H1 (cell line): ENCODE measurements around the gene LCLAT1. TPM values are rescaled to one million over a fixed set of nuclear protein-coding genes. Genes with fewer than 3 reads are reported as not detected.

ENCODE experiments used
- CTCF ChIA-PET: fragments of 300-600 bp; sonication (Branson Sonifier 250); formaldehyde crosslinking; loops from one replicate; lab custom pipeline; 2021; ENCODE audit not compliant: partially characterized antibody; lab: Charles Lee
- POLR2A ChIA-PET: fragments of 300-600 bp; sonication (Branson Sonifier 250); formaldehyde crosslinking; loops from one replicate; lab custom pipeline; 2021; ENCODE audit warnings: inconsistent platforms; ENCODE audit not compliant: partially characterized antibody; lab: Charles Lee
- DNase-seq, 2 experiments: peaks; one replicate each; pipeline versions ENCODE4 v3.0.0 to v3.0.0-alpha.2; 2010 to 2022; ENCODE audit warnings: low spot score in 2 of 2, low read depth in 1 of 2, mixed read lengths in 1 of 2
- FAIRE-seq: peaks from 2 replicates; lab custom pipeline; 2011; peaks lifted over from hg19 to GRCh38; lab: Jason Lieb, UNC
- H2AFZ ChIP-seq: 2 replicates; pipeline ENCODE4 v1.8.1; 2012; ENCODE audit warnings: low read length, inconsistent platforms
- H2AK5ac ChIP-seq: 2 replicates; pipeline ENCODE4 v1.6.1; 2013; ENCODE audit warnings: low read depth, low read length
- H2BK120ac ChIP-seq: replicated peaks from 2 replicates; pipeline ENCODE3; 2013; ENCODE audit warnings: low read depth, low read length, inconsistent platforms
- H2BK12ac ChIP-seq: 2 replicates; pipeline ENCODE4 v1.6.1; 2013; ENCODE audit warnings: low read depth, low read length
- H2BK15ac ChIP-seq: 2 replicates; pipeline ENCODE4 v1.6.1; 2013; ENCODE audit warnings: low read length
- H2BK20ac ChIP-seq: 2 replicates; pipeline ENCODE4 v1.6.1; 2013; ENCODE audit warnings: low read length
- H2BK5ac ChIP-seq: 2 replicates; pipeline ENCODE4 v1.6.1; 2013; ENCODE audit warnings: low read depth, low read length
- H3K14ac ChIP-seq: 2 replicates; pipeline ENCODE4 v1.6.1; 2013; ENCODE audit warnings: inconsistent platforms; ENCODE audit not compliant: insufficient read length
- H3K18ac ChIP-seq: 2 replicates; pipeline ENCODE4 v1.6.1; 2013; ENCODE audit warnings: low read length; ENCODE audit errors: extremely low read depth
- H3K23ac ChIP-seq: 2 replicates; pipeline ENCODE4 v1.6.1; 2013; ENCODE audit warnings: inconsistent platforms; ENCODE audit not compliant: insufficient read length
- H3K23me2 ChIP-seq: 2 replicates; pipeline ENCODE4 v1.6.1; 2013; ENCODE audit warnings: low read depth, low read length
- H3K27ac ChIP-seq: 2 replicates; pipeline ENCODE4 v1.6.1; 2011; ENCODE audit warnings: low read depth, low read length, inconsistent platforms
- H3K27me3 ChIP-seq, 4 experiments: replicated peaks in 1 of 4; 1 replicate in 1 of 4; 2 replicates in 3 of 4; pipeline versions ENCODE4 v1.6.1 to v1.8.1; 2011 to 2013; ENCODE audit warnings: low read length in 3 of 4, mild to moderate bottlenecking in 3 of 4, inconsistent platforms in 2 of 4, mixed read lengths in 2 of 4, moderate library complexity in 1 of 4; ENCODE audit not compliant: control insufficient read depth in 3 of 4, insufficient read depth in 3 of 4; ENCODE audit errors: extremely low read depth in 1 of 4
- H3K36me3 ChIP-seq, 4 experiments: 2 replicates each; pipeline versions ENCODE4 v1.6.1 to v1.8.1; 2011 to 2013; ENCODE audit warnings: mild to moderate bottlenecking in 4 of 4, low read length in 3 of 4, moderate library complexity in 2 of 4, control low read depth in 1 of 4, inconsistent platforms in 1 of 4; ENCODE audit not compliant: insufficient read depth in 4 of 4, control insufficient read depth in 2 of 4
- H3K4ac ChIP-seq: replicated peaks from 2 replicates; pipeline ENCODE3; 2013; ENCODE audit warnings: low read length, low read depth, mixed read lengths, inconsistent platforms; ENCODE audit not compliant: insufficient read length
- H3K4me1 ChIP-seq, 4 experiments: replicated peaks in 1 of 4; 1 replicate in 1 of 4; 2 replicates in 3 of 4; pipeline versions ENCODE4 v1.6.1 to v1.8.1; 2011 to 2013; ENCODE audit warnings: low read length in 3 of 4, inconsistent platforms in 2 of 4, mixed read lengths in 1 of 4; ENCODE audit not compliant: insufficient read depth in 4 of 4, control insufficient read depth in 3 of 4
- H3K4me2 ChIP-seq, 2 experiments: 2 replicates each; pipeline versions ENCODE4 v1.6.1 to v1.8.1; 2011 to 2013; ENCODE audit warnings: low read depth in 2 of 2, low read length in 2 of 2, control low read depth in 1 of 2, inconsistent platforms in 1 of 2, mild to moderate bottlenecking in 1 of 2; ENCODE audit not compliant: insufficient read depth in 1 of 2
- H3K4me3 ChIP-seq, 4 experiments: fragments of 200-600, 300-600 bp in 1 of 4; sonication (generic), shearing (Covaris generic), sonication (Bioruptor Twin) in 1 of 4; 2 replicates each; pipeline versions ENCODE4 v1.5.1 to v1.8.1; 2011 to 2016; ENCODE audit warnings: low read length in 4 of 4, low read depth in 3 of 4, control low read depth in 2 of 4, inconsistent platforms in 2 of 4, mild to moderate bottlenecking in 2 of 4, mixed read lengths in 1 of 4, moderate library complexity in 1 of 4; ENCODE audit not compliant: insufficient read depth in 2 of 4; ENCODE audit errors: extremely low read depth in 1 of 4
- H3K56ac ChIP-seq: replicated peaks from 2 replicates; pipeline ENCODE3; 2013; ENCODE audit warnings: low read depth, mild to moderate bottlenecking, mixed read lengths, low read length, inconsistent platforms; ENCODE audit not compliant: insufficient read length
- H3K79me1 ChIP-seq: 2 replicates; pipeline ENCODE4 v1.6.1; 2013; ENCODE audit warnings: low read depth, low read length, control low read depth
- H3K79me2 ChIP-seq, 2 experiments: 2 replicates each; pipeline versions ENCODE4 v1.6.1 to v1.8.1; 2012 to 2013; ENCODE audit warnings: low read length in 2 of 2, mild to moderate bottlenecking in 2 of 2, inconsistent platforms in 1 of 2; ENCODE audit not compliant: insufficient read depth in 2 of 2, control insufficient read depth in 1 of 2
- H3K9ac ChIP-seq, 4 experiments: replicated peaks in 1 of 4; 1 replicate in 1 of 4; 2 replicates in 3 of 4; pipeline versions ENCODE4 v1.6.1 to v1.8.1; 2011 to 2013; ENCODE audit warnings: low read depth in 3 of 4, low read length in 3 of 4, control low read depth in 2 of 4, mild to moderate bottlenecking in 2 of 4, moderate library complexity in 2 of 4, inconsistent platforms in 1 of 4; ENCODE audit errors: extremely low read depth in 1 of 4
- H3K9me3 ChIP-seq, 2 experiments: 2 replicates each; pipeline versions ENCODE4 v1.6.1 to v1.8.1; 2012 to 2013; ENCODE audit warnings: mild to moderate bottlenecking in 2 of 2, moderate library complexity in 2 of 2, control low read depth in 1 of 2, inconsistent platforms in 1 of 2, low read depth in 1 of 2, low read length in 1 of 2, mixed read lengths in 1 of 2; ENCODE audit not compliant: insufficient read depth in 2 of 2
- H4K20me1 ChIP-seq, 2 experiments: replicated peaks in 1 of 2; 2 replicates each; pipeline versions ENCODE3 to v1.8.1; 2011 to 2013; ENCODE audit warnings: inconsistent platforms in 2 of 2, low read length in 2 of 2, mild to moderate bottlenecking in 1 of 2; ENCODE audit not compliant: insufficient read depth in 2 of 2, control insufficient read depth in 1 of 2
- H4K5ac ChIP-seq: 2 replicates; pipeline ENCODE4 v1.6.1; 2013; ENCODE audit warnings: low read length, low read depth, mixed read lengths, inconsistent platforms; ENCODE audit not compliant: insufficient read length
- H4K8ac ChIP-seq: 2 replicates; pipeline ENCODE4 v1.8.0; 2013; ENCODE audit warnings: mild to moderate bottlenecking, moderate library complexity, low read length, inconsistent platforms; ENCODE audit not compliant: insufficient read depth; ENCODE audit errors: extremely low read depth
- H4K91ac ChIP-seq: replicated peaks from 2 replicates; pipeline ENCODE3; 2013; ENCODE audit warnings: low read length, mixed read lengths, inconsistent platforms; ENCODE audit not compliant: insufficient read length
- CBX5 ChIP-seq: fragments of 300-800, 300-1000 bp; sonication (generic); IDR thresholded peaks from 2 replicates; pipeline ENCODE4 v1.7.1; 2016; ENCODE audit warnings: antibody characterized with exemption, low read length, low read depth
- CEBPB ChIP-seq: IDR thresholded peaks from 2 replicates; pipeline ENCODE4 v1.6.1; 2012; ENCODE audit warnings: low read depth, low read length
- KDM5A ChIP-seq: fragments of 200-600 bp; IDR thresholded peaks from 2 replicates; pipeline ENCODE4 v1.7.1; 2012; ENCODE audit warnings: mild to moderate bottlenecking, low read length, inconsistent platforms, mixed read lengths
- NANOG ChIP-seq: IDR thresholded peaks from 2 replicates; pipeline ENCODE4 v1.6.1; 2011; ENCODE audit warnings: low read length, low read depth, mild to moderate bottlenecking, inconsistent platforms; ENCODE audit not compliant: insufficient read depth, poor library complexity, severe bottlenecking
- POLR2AphosphoS5 ChIP-seq: IDR thresholded peaks from 2 replicates; pipeline ENCODE4 v1.6.1; 2011; ENCODE audit warnings: low read depth, low read length
- RNF2 ChIP-seq: fragments of 200-900, 300-1000 bp; sonication (generic); IDR thresholded peaks from 2 replicates; pipeline ENCODE4 v1.7.1; 2016; ENCODE audit warnings: borderline replicate concordance, low read depth, mild to moderate bottlenecking, antibody characterized with exemption, low read length; ENCODE audit not compliant: poor library complexity, severe bottlenecking; ENCODE audit errors: missing control alignments
- ZNF274 ChIP-seq: IDR thresholded peaks from 2 replicates; pipeline ENCODE4 v1.7.0; 2012; ENCODE audit warnings: low read length, borderline replicate concordance; ENCODE audit errors: extremely low read depth
- WGBS, 2 experiments: shearing (Covaris generic) in 1 of 2; methylation state at CpG; one replicate each; pipeline versions ENCODE4 v1.1.6 to v1.1.7; 2013 to 2015; ENCODE audit warnings: low lambda C conversion rate in 2 of 2, mixed read lengths in 2 of 2, inconsistent platforms in 1 of 2, low coverage in 1 of 2, missing lambda C conversion rate in 1 of 2; ENCODE audit not compliant: insufficient replicate concordance in 2 of 2, insufficient coverage in 1 of 2, insufficient read length in 1 of 2; ENCODE audit errors: extremely low coverage in 1 of 2, missing lambda C conversion rate in 1 of 2; 5-methylcytosine and 5-hydroxymethylcytosine counted together
- polyA plus RNA-seq, 7 experiments: library from polyadenylated mRNA; depleted of rRNA in 3 of 7; stranded (reverse) in 5 of 7; unstranded in 2 of 7; fragments of >200 nt in 5 of 7; fragments of 200-250 nt in 2 of 7; gene quantifications; 1 replicate in 5 of 7; 2 replicates in 1 of 7; 4 replicates in 1 of 7; pipeline versions ENCODE4 v1.2.1 to v1.2.3, GENCODE V29; 2011 to 2013; ENCODE audit warnings: missing spikeins in 2 of 7, mixed read lengths in 2 of 7
- total RNA-seq: library from RNA; stranded (reverse); fragmentation: NEBNext Ultra II Directional; extraction: Animal tissue kit (Norgen Biotek cat#: 25700); gene quantifications from 2 replicates; pipeline ENCODE4 v1.2.1, GENCODE V29; 2021

The LCLAT1 gene
- total and polyA plus RNA-seq, 2 of the 8 experiments (the other 6 are each of a cell fraction or from before 2014, with no cell fraction given) = 7.6 to 22.0 TPM

- no peak overlapping the region for H3K9ac ChIP-seq
- CTCF ChIA-PET = interaction anchor here (0.6 kb wide), 1 partner anchor 178 kb away, joined by 3 read pairs; no protein-coding TSS in a partner anchor
- peaks cover 0 to 6% (median 1%) of the 10 kb centered on the region in 4 experiments; a peak in 2 of 7 replicates for H3K4me1 ChIP-seq
- no peak for TF ChIP-seq CBX5
- TF ChIP-seq CEBPB = no peak
- TF ChIP-seq ZNF274 = no peak
- no peak for TF ChIP-seq RNF2
- no peak for TF ChIP-seq POLR2AphosphoS5
- no peak for TF ChIP-seq NANOG
- no peak for TF ChIP-seq KDM5A
Measured at GRCh38 chr2:30484145-30484544, 37.1 kb downstream of the LCLAT1 start.

More at GRCh38 chr2:30484145-30484544, 37.1 kb downstream of the LCLAT1 start:
- H3K56ac ChIP-seq = no peak overlapping the region
- no peak overlapping the region for H2BK20ac ChIP-seq
- H4K91ac ChIP-seq = no peak overlapping the region
- H3K36me3 ChIP-seq = no peaks in the 10 kb centered on the region
- H2BK120ac ChIP-seq = no peak overlapping the region
- H3K23me2 ChIP-seq = no peaks in the 10 kb centered on the region
- H3K79me1 ChIP-seq = peaks cover 7% of the 10 kb centered on the region; the same call in 1 of the 2 replicates
- DNase-seq = no peak
- H2BK5ac ChIP-seq = no peak overlapping the region
- H4K5ac ChIP-seq = no peak overlapping the region
- no peak overlapping the region for H3K18ac ChIP-seq
- H2BK15ac ChIP-seq = no peak overlapping the region
- no peaks in the 10 kb centered on the region for H3K27me3 ChIP-seq
- H3K4me3 ChIP-seq = no peak overlapping the region
- no peak overlapping the region for H3K23ac ChIP-seq
- H3K9me3 ChIP-seq = no peaks in the 10 kb centered on the region
- FAIRE-seq = no peak
- no peak overlapping the region for H3K14ac ChIP-seq
- no peak overlapping the region for H2BK12ac ChIP-seq
- WGBS, 2 experiments = 86% methylated on average over 3 of the region's 3 CpGs; no CpG with 5 or more reads in 1 of the 2 experiments
- peaks cover 0 to 2% of the 10 kb centered on the region in 2 experiments for H4K20me1 ChIP-seq
- peaks cover 0 to 24% of the 10 kb centered on the region in 2 experiments; a peak in 3 of 4 replicates for H3K79me2 ChIP-seq
- no peak overlapping the region for H2AK5ac ChIP-seq
- H3K27ac ChIP-seq = no peak overlapping the region
- H3K4ac ChIP-seq = no peak overlapping the region
- no peak overlapping the region for H4K8ac ChIP-seq
- H2AFZ ChIP-seq = no peak overlapping the region
- H3K4me2 ChIP-seq = no peak overlapping the region
- POLR2A ChIA-PET = no interaction called here
